ENCODE data around the gene OXTR. TPM values are rescaled to one million over a fixed set of nuclear protein-coding genes. Genes with fewer than 3 reads are reported as not detected.

The OXTR gene
- total and polyA plus RNA-seq, 2 of the 4 experiments (the other 2 are of a cell fraction), result 42.8 to 56.1 TPM

GRCh38 chr3:8745619-8746370, 23.6 kb downstream of the OXTR start (continued):
- TF ChIP-seq RCOR1 (IDR thresholded peaks at IDR 0.05; ENCODE audit: insufficient replicate concordance, low read length), result no peak

- no CpG with 5 or more reads among the region's 3 CpGs for WGBS, 2 experiments (ENCODE audit: extremely low coverage in 2 of 2, insufficient read length in 1 of 2)
- H3K27ac ChIP-seq (ENCODE audit: insufficient read depth, low read length), result no peak overlapping the region
- no peak overlapping the region for H3K9ac ChIP-seq (ENCODE audit: low read depth, low read length)
- H2BK15ac ChIP-seq (ENCODE audit: low read depth, low read length), result no peak overlapping the region
- no peak for TF ChIP-seq MXI1 (IDR thresholded peaks at IDR 0.05; ENCODE audit: borderline replicate concordance, low read depth, low read length)
- no peak for TF ChIP-seq POLR2A (IDR thresholded peaks at IDR 0.05; ENCODE audit: low read depth, low read length)
- no peak for TF ChIP-seq FOS (IDR thresholded peaks at IDR 0.05; ENCODE audit: low read depth, low read length)
- no peak for TF ChIP-seq BHLHE40 (IDR thresholded peaks at IDR 0.05; ENCODE audit: low read depth, low read length)
- peak overlapping the region; percentile 27; the same call in 1 of the 2 replicates for H4K91ac ChIP-seq (ENCODE audit: insufficient read depth, low read depth, low read length)
- H3K4me3 ChIP-seq (ENCODE audit: insufficient read depth, low read depth, low read length), result no peak overlapping the region
- no peak overlapping the region for H3K56ac ChIP-seq (ENCODE audit: extremely low read depth, insufficient read depth, low read length)
- no TSS peak for BruUV-seq (replicated peaks)
- DNase-seq, result no peak
- no peak overlapping the region for H2AK5ac ChIP-seq (ENCODE audit: low read depth, low read length)
- peak overlapping the region; percentile 35 for H2AFZ ChIP-seq (replicated peaks; ENCODE audit: low read length, poor library complexity)
- no peaks in the 10 kb centered on the region for H4K20me1 ChIP-seq (ENCODE audit: insufficient read depth, low read length)
- no peak overlapping the region for H2BK20ac ChIP-seq (ENCODE audit: low read depth, low read length)
- peak overlapping the region in 1 of 2 experiments; percentile 25; a peak in 1 of 4 replicates for H4K8ac ChIP-seq (ENCODE audit: low read depth in 2 of 2, low read length in 2 of 2)
- dilution Hi-C loops (cut with HindIII; ENCODE audit: low sequenced_read_pairs, unreplicated experiment) (no loop called here), intact Hi-C loops (cut with micrococcal nuclease) (no loop called here), in situ Hi-C loops (cut with MboI; ENCODE audit: low sequenced_read_pairs) (loop anchor here (25.0 kb wide), 1 partner anchor 307 kb away; no protein-coding TSS in a partner anchor)
- no peaks in the 10 kb centered on the region for H3K27me3 ChIP-seq (ENCODE audit: control insufficient read depth, insufficient read depth, low read length)
- no peak overlapping the region for H4K5ac ChIP-seq (ENCODE audit: low read depth, low read length)
- no peak overlapping the region for H3K4me2 ChIP-seq (ENCODE audit: low read depth, low read length)
- H3K36me3 ChIP-seq (ENCODE audit: control insufficient read depth, insufficient read depth, low read length), result no peaks in the 10 kb centered on the region
- no peak overlapping the region for H3K14ac ChIP-seq (replicated peaks; ENCODE audit: low read depth, low read length)
- 0 out of 2 replicates have a peak overlapping the region, but pooled peaks have one; percentile 13 for H2BK120ac ChIP-seq (ENCODE audit: low read depth, low read length)
- POLR2A ChIA-PET (ENCODE audit: unreplicated experiment), result no interaction called here
- H3K4ac ChIP-seq (ENCODE audit: low read depth, low read length), result no peak overlapping the region
- no peak for ATAC-seq (ENCODE audit: low read depth)
- peaks cover 21% of the 10 kb centered on the region for H3K9me1 ChIP-seq (ENCODE audit: insufficient read depth, low read length)
- H2BK5ac ChIP-seq (ENCODE audit: low read depth, low read length, poor library complexity, severe bottlenecking), result no peak overlapping the region
- no peak overlapping the region for H3K18ac ChIP-seq (ENCODE audit: low read depth, low read length)
- H3K9me3 ChIP-seq (ENCODE audit: control insufficient read depth, insufficient read depth, low read length), result no peaks in the 10 kb centered on the region
- no peak overlapping the region for H3K23ac ChIP-seq (ENCODE audit: low read depth, low read length)
- H2AK9ac ChIP-seq (replicated peaks; ENCODE audit: low read depth, low read length, poor library complexity), result no peak overlapping the region
- CTCF ChIA-PET, result interaction anchor here (0.8 kb wide), 1 partner anchor 26 kb away, joined by 3 read pairs; the partner anchor contains the start of gene OXTR
- peaks cover 17% of the 10 kb centered on the region for H3K4me1 ChIP-seq (ENCODE audit: control insufficient read depth, insufficient read depth, low read length)
- H3K79me1 ChIP-seq (ENCODE audit: low read depth in 1 of 2, low read length in 2 of 2), result no peaks in the 10 kb centered on the region
Observed at GRCh38 chr3:8743911-8744310, 25.5 kb downstream of the OXTR start.

Measured in IMR-90 (cell line).